COLO668 (cell line): Measurements from ENCODE around the gene MACF1.
A peak's percentile ranks its signal among the peaks of the same experiment; 100 is the strongest.

Experiments used
- DNase-seq: peaks from one replicate; lab custom pipeline; 2025; ENCODE audit not compliant: unreplicated experiment; lab: John Stamatoyannopoulos, UW

Gene MACF1

DNA sequence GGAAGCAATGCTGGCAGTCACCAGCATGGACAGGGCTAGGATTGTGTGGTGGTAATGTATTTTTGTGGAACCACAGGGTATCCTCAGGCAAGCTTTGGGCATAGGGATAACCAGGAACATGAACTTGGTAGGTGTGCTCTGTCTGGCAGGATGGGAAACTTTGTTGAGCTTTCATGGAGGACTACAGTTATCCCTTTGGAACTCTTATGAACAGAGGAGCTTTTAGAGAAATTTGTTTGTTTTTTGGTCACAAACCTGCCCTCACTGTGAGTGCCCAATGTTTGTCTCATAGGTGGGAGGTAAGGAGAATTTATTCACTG lies 54.4 kb downstream of the MACF1 start:
- no peak for DNase-seq

- DNase-seq = no peak
Measured at GRCh38 chr1:39261712-39262221, 57.3 kb downstream of the MACF1 start.

DNA sequence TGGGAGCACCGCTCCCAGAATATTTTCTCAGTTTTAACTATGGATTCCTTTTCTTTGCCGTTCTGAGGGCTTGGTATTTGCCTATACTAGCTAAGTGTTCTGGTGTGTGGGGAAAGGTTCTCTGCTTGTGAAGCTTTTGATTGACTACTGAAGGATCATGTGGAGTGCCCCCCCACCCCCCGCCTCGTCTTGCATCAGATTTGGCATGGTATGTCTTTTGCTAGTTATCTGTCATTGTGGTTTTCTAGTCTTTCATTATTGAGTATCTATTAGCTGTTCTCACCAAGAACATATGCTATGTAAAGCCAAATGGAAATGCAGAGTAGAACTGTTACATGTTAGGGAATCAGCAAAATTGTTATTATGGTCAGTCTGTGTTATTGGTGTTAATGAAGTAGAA lies 58.3 kb downstream of the MACF1 start:
- DNase-seq = no peak

GRCh38 chr1:39266269-39266668 lies 61.8 kb downstream of the MACF1 start:
- DNase-seq = no peak

DNA sequence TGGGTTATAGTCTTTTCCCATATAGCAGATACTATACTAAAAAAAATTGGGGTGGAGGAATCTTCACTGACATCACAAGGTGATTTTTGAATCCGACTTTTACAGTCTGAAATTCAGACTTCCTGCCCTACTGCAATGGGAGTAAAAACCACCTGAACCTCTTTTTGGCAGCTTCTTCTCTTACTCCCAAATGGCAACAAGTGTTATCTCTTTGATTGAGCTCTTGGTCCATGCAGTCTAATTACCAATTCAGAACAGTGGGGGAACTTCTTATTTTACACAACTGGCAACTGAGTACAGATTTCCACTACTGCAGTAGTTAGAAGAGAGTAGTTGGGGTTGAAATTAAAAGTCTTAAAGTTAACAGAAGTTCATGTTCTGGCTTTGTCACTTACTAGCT lies 62.3 kb downstream of the MACF1 start:
- no peak for DNase-seq

- peak; percentile 43 for DNase-seq
Measured at GRCh38 chr1:39268112-39268581, 63.7 kb downstream of the MACF1 start.

GRCh38 chr1:39268906-39269305 lies 64.4 kb downstream of the MACF1 start:
- DNase-seq = peak; percentile 46

DNA sequence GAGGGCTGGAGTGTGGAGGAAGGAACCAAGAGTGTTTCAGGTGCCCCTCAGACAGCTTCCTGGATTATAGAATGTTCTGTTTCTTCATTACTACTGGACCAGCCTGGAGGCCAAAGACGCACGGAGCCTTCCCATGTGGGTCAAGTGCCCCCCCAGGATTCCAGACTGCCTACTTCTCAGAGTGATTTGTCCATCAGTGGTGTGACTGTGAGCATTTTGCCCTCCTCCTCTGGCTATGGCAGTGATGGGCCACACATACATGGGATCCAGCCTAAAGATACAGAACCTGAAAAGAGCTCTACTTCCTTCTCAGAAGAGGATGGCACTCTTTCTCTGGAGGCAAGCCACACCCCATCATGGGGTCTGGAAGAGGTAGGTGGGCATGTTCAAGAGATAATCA lies 64.9 kb downstream of the MACF1 start:
- DNase-seq = no peak

DNA sequence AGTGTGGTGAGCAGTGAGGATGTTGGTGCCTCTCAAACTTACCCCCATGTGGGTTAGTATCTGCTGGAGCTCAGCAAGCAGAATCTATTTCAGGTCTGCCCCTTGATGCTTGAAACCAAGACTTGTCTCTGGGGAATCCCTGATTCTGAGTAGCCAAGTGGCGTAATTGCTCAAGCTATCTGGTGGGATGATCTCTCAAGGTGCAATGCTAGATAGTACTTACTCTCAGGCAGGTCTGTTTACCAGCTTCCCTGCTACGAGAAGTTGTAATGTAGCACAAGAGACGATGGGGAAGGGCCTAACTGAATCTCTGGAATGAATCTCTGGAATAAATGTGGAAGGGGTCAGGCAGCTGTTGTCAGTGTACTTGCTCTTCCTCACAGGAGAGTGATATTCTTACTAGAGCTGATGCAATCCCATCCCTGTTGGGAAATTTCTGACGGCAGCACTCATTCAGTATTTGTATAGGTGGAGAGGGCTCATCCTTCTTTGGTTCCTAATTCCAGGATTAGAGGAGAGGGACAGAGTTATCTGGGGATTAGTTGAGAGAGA lies 65.4 kb downstream of the MACF1 start:
- peak; percentile 47 for DNase-seq

DNA sequence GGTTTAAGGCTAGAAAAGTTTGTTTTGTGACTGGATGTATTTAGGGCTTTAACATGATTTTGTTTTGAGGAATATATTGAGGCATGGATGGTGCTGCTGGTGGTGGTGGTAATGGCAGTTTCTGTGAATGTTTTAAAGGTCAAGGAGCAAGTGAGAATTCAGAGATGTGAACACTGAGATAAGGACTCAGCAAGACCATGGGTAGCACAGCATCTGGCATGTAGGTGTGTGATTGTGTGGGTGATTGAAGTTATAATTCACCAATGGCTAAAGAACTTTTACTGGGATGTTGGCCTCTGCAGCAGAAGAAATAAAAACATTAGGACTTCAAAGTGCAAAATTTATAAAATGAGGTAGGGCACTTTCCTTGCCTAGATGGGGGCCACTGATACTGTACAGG lies 65.9 kb downstream of the MACF1 start:
- DNase-seq = no peak

GRCh38 chr1:39272027-39272797 lies 67.7 kb downstream of the MACF1 start:
- peak; percentile 93 for DNase-seq

GRCh38 chr1:39272798-39273469 lies 68.4 kb downstream of the MACF1 start:
- DNase-seq = peak; percentile 40

DNA sequence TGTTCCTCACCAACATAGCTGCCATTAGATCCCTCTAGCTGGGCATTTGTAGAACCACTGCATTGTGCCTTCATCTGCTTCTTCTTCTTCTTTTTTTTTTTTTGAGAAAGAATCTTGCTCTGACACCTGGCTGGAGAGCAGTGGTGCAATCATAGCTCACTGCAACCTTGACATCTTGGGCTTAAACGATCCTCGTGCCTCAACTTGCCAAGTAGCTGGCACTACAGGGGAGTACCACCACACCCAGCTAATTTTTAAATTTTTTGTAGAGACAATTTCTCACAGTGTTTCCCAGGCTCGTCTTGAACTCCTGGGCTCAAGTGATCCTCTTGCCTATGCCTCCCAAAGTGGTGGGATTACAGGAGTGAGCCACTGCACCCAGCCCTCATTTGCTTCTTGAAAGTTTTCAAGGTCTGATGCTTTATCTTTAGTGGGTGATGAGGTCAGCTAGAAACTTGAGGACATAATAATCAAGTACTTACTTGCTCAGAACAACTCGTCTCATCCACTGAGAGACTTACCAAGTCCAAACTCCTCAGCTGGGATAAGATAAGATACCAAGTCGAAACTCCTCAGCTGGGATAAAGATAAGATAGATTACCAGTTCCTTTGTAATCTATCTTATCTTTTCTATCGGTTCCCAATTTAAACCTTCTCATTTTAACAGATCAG lies 71.5 kb downstream of the MACF1 start:
- DNase-seq = no peak

DNA sequence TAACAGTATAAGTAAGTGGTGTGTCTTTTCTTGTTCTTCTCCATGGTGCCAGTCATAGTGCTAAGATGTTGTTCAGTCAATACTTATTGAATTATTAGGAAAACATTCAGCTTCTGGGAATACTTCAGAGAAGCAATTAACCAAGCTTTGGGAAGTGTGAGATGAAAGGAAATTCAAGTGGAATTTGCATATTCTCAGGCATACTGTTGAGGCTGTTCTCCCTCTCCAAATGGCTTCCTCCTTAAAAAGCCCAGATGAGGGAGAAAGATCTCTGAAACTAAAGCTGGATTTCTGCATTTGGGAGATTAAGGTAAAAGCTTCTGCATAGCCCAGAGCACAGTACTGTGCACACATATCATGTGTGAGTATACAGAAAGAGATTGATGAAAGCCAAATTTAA lies 73.4 kb downstream of the MACF1 start:
- DNase-seq = no peak

DNA sequence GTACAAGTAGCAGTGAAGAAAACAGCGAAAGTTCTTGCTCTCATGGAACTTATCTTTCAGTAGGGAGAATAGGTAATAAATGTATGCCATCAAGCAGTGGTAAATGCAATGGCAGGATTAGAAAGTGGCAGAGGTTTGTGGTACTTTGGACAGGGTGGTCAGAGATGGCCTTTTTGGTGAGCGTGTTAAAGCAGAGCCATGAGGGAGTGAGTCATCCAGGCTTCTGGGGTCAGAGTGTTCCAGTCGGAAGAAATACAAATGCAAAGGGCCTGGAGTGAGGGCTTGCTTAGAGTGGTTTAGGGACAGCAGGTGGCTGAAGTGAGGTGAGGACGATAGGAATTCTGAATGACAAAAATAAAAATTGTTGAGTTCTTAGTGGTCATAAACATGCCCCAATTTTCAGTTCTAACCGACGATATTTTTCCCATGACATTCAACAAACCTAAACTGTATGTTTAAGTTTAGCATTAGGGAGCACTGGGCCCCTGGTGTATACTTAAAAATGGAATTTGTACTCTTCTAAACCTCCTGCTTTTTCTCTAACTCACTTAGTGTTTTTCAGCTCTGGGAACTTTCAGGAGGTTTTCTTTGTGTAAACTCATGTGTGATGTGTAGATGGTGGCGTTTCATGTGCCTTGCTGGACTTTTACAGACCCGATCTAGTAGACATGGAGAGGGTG lies 78.2 kb downstream of the MACF1 start:
- DNase-seq = no peak

DNA sequence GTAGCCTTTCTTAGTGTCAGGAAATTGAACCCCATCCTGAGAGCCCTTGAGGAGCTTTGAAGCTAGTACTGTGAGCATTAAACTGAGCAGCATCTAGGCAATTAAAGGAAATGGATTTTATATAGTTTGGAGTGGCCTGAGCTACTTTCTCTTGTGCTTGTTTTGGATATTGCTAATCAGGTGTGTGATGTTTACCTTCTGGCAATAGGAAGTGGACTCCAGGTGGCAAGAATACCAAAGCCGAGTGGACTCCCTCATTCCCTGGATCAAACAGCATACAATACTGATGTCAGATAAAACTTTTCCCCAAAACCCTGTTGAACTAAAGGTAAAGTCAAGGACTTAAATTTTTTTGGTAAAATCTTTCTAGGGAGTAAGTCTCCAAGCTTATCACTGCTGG lies 79.4 kb downstream of the MACF1 start:
- no peak for DNase-seq

- DNase-seq = no peak
Measured at GRCh38 chr1:39287541-39287940, 83.0 kb downstream of the MACF1 start.

- no peak for DNase-seq
Measured at GRCh38 chr1:39288735-39289465, 84.4 kb downstream of the MACF1 start.

- DNase-seq = no peak
Measured at GRCh38 chr1:39292401-39292800, 87.9 kb downstream of the MACF1 start.

DNA sequence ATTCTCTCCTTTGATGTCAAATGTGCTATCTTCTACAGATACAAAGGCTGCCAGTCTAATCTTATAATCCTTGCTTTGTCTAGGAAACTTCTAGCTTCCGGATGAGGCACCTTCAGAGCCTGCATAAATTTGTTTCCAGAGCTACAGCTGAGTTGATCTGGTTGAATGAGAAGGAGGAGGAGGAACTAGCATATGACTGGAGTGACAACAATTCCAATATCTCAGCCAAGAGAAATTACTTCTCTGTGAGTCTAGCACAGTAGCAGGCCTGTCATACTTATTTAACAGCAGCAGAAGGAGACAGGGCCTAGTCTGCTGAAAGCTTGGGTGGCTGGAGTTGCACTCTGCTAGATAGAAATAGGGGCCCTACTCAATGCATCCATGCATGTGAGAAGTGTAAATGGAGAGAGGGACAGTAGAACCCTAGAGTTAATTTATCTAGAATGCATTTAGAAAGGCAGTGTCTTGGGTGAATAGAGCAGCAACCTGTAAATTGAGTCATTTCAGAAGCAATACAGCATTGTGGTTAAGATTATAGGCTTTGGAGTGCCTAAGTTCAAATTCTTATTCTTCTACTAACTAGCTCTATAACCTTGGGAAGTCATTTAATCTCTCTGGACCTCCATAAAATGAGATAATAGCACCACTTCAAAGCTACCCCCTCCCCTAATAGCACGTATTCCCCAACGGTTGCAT lies 89.0 kb downstream of the MACF1 start:
- DNase-seq = no peak
